ENCODE results near the gene APAF1.

APAF1 gene

DNA sequence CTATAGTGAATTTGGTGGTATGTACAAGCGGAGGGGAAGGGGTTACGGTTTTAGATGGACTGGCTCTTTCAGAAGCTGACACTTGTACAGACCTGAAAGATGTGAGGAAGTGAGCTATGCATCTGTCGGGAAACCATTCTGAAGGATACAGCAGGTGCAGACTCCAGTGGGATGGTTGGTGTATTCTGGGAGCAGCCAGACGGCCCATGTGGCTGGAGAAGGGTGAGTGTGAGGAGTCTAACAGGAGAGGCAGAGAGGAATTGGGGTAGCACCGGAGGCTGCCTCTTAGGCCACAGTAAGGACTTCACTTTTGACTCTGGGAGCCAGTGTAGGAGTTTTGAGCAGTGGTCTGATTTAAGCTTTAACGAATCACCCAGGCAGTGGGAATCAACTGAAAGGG is 90.7 kb downstream of the APAF1 start:
- CTCF ChIA-PET = no interaction called here
- DNase-seq (ENCODE audit: low spot score) = no peak
- POLR2A ChIA-PET (ENCODE audit: low non-redundant PET) = no interaction called here
- no peak overlapping the region for H3K27ac ChIP-seq
- TF ChIP-seq CTCF (conservative IDR thresholded peaks at IDR 0.05; ENCODE audit: low read depth) = no peak

DNA sequence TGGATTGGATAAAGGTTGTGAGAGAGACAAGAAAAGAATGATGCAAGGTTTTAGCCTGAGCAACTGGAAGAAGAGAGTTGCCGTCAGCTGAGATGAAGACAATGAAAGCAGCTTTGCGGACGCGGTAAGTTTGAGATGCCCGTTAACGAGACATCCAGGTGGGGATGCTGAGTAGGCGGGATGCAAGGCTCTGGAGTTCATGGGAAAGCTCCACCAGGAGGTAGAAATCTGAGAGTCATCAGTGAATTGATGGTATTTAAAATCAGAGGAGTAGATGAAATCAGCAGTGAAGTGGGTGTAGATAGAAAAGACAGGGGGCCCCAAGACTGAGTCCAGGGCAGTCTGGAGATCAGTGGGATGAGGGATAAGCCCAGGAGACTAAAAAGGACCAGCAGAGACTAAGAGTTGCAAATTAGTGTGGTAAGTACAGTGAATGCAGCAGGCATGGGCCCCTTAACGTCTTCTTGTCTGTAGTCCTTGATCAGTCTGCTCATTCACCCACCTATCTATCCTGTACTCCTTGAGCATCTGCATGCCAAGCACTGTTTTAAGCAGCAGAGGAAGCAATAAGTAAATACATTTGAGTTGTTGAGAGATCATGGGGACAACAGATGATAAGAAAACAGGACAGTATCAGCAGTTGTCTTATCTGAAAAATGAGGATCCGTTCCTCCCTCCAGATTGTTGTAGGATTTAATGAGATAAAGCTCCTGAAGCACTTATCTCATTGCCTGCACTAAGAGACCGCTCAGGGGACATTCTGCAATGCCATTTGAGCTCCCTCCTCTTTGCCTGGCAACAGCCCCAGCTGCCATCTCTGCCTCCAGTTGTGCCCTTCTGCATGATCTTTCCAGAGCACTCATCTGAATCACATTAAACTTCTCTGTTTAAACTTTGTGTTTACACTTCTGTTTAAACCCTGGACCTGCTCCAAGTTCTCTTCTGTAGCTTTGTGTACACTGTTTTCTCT is 91.5 kb downstream of the APAF1 start:
- POLR2A ChIA-PET (ENCODE audit: low non-redundant PET) = no interaction called here
- no peak for TF ChIP-seq CTCF (conservative IDR thresholded peaks at IDR 0.05; ENCODE audit: low read depth)
- no peak for DNase-seq (ENCODE audit: low spot score)
- CTCF ChIA-PET = no interaction called here
- no peak overlapping the region for H3K27ac ChIP-seq

GRCh38 chr12:98737322-98737712 is 92.2 kb downstream of the APAF1 start:
- TF ChIP-seq CTCF (conservative IDR thresholded peaks at IDR 0.05; ENCODE audit: low read depth) = no peak
- POLR2A ChIA-PET (ENCODE audit: low non-redundant PET) = no interaction called here
- DNase-seq (ENCODE audit: low spot score) = no peak
- H3K27ac ChIP-seq = no peak overlapping the region
- CTCF ChIA-PET = no interaction called here

- DNase-seq (ENCODE audit: low spot score) = no peak
- H3K27ac ChIP-seq = no peak overlapping the region
- POLR2A ChIA-PET (ENCODE audit: low non-redundant PET) = no interaction called here
- no peak for TF ChIP-seq CTCF (conservative IDR thresholded peaks at IDR 0.05; ENCODE audit: low read depth)
- CTCF ChIA-PET = no interaction called here
Observed at GRCh38 chr12:98738002-98738401, 92.9 kb downstream of the APAF1 start.

- no peak for DNase-seq (ENCODE audit: low spot score)
- ChIA-PET POLR2A (ENCODE audit: low non-redundant PET) (no interaction called here), CTCF (no interaction called here)
- no peak overlapping the region for H3K27ac ChIP-seq
- TF ChIP-seq CTCF (conservative IDR thresholded peaks at IDR 0.05; ENCODE audit: low read depth) = no peak
Observed at GRCh38 chr12:98738539-98738938, 93.4 kb downstream of the APAF1 start.

- POLR2A ChIA-PET (ENCODE audit: low non-redundant PET) = no interaction called here
- CTCF ChIA-PET = interaction anchor here (0.6 kb wide), 2 partner anchors 248 to 1590 kb away, joined by 5 to 8 read pairs; no protein-coding TSS in a partner anchor
- no peak overlapping the region for H3K27ac ChIP-seq
- no peak for TF ChIP-seq CTCF (conservative IDR thresholded peaks at IDR 0.05; ENCODE audit: low read depth)
- no peak for DNase-seq (ENCODE audit: low spot score)
Observed at GRCh38 chr12:98740751-98741150, 95.7 kb downstream of the APAF1 start.

Data from RWPE1 (cell line).